WERI-Rb-1 (cell line): ENCODE results near the gene SH3RF3.
A peak's percentile ranks its signal among the peaks of the same experiment; 100 is the strongest.
"Not testable (repeated sequence)": the region's sequence is repeated elsewhere in the genome, so short reads cannot be mapped to it uniquely, and the experiment has no call there.

Source experiments
- DNase-seq: peaks from one replicate; pipeline ENCODE4 v3.0.0-alpha.2; 2020
- H3K27ac ChIP-seq: fragments of 250-450 bp; sonication (Bioruptor Pico); 2 replicates; pipeline ENCODE4 v1.5.1; 2020; ENCODE audit warnings: mild to moderate bottlenecking, moderate library complexity
- H3K27me3 ChIP-seq: fragments of 250-450 bp; sonication (Bioruptor Pico); 2 replicates; pipeline ENCODE4 v1.5.1; 2021; ENCODE audit warnings: mild to moderate bottlenecking, low read depth, moderate library complexity; ENCODE audit not compliant: insufficient read depth, severe bottlenecking
- H3K36me3 ChIP-seq: fragments of 250-450 bp; sonication (Bioruptor Pico); 2 replicates; pipeline ENCODE4 v1.5.1; 2020; ENCODE audit warnings: mild to moderate bottlenecking, moderate library complexity
- H3K4me3 ChIP-seq: 2 replicates; pipeline ENCODE4 v1.5.1; 2011; ENCODE audit warnings: low read depth, mild to moderate bottlenecking, control low read depth, low read length
- H3K9me3 ChIP-seq: fragments of 250-450 bp; sonication (Bioruptor Pico); 2 replicates; pipeline ENCODE4 v1.5.1; 2021; ENCODE audit warnings: mild to moderate bottlenecking, moderate library complexity; ENCODE audit not compliant: severe bottlenecking
- CTCF ChIP-seq: IDR thresholded peaks from 2 replicates; pipeline ENCODE4 v1.5.1; 2011; ENCODE audit warnings: low read depth, mild to moderate bottlenecking, control low read depth, inconsistent platforms, low read length

SH3RF3 gene

GRCh38 chr2:109158237-109158636, 29.2 kb downstream of the SH3RF3 start:
- TF ChIP-seq CTCF, result no peak
- no peaks in the 10 kb centered on the region for H3K36me3 ChIP-seq
- H3K27me3 ChIP-seq, result no peaks in the 10 kb centered on the region
- H3K9me3 ChIP-seq, result no peaks in the 10 kb centered on the region
- no peak for DNase-seq
- H3K4me3 ChIP-seq, result no peak overlapping the region
- no peak overlapping the region for H3K27ac ChIP-seq

DNA sequence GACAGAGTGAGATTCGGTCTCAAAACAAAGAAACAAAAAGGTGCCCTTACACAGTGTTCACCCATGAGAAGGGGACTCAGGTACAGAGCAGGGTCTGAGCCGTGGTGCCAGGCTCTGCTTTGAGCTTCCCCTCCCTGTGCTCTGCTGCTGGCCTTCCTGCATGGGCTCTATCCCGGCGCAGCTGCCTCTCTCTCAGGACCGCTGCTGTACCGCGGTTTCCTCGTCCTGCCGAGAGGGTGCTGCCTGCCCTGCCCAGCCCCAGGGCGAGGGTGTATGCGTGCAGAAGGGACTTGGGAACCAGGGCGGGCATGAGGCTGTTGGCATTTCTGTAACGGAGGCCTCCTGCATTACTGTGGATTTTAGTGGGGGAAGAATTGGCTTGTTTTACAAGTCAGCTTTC, 30.1 kb downstream of the SH3RF3 start:
- Histone ChIP-seq H3K27ac (no peak overlapping the region), H3K9me3 (no peaks in the 10 kb centered on the region), H3K4me3 (no peak overlapping the region), H3K27me3 (no peaks in the 10 kb centered on the region), H3K36me3 (no peaks in the 10 kb centered on the region)
- no peak for TF ChIP-seq CTCF
- no peak for DNase-seq

GRCh38 chr2:109160714-109161440, 31.9 kb downstream of the SH3RF3 start:
- Histone ChIP-seq H3K27ac (no peak overlapping the region), H3K4me3 (no peak overlapping the region), H3K9me3 (no peaks in the 10 kb centered on the region), H3K36me3 (no peaks in the 10 kb centered on the region), H3K27me3 (no peaks in the 10 kb centered on the region)
- TF ChIP-seq CTCF, result no peak
- DNase-seq, result peak; percentile 83

DNA sequence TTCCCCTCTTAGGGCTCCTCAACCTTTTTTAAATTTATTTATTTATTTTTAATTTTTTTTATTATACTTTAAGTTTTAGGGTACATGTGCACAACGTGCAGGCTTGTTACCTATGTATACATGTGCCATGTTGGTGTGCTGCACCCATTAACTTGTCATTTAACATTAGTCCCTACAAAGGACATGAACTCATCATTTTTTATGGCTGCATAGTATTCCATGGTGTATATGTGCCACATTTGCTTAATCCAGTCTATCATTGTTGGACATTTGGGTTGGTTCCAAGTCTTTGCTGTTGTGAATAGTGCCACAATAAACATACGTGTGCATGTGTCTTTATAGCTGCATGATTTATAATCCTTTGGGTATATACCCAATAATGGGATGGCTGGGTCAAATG, 33.4 kb downstream of the SH3RF3 start:
- not testable (repeated sequence) for H3K27me3 ChIP-seq, DNase-seq, H3K9me3 ChIP-seq, H3K36me3 ChIP-seq, H3K4me3 ChIP-seq, H3K27ac ChIP-seq

DNA sequence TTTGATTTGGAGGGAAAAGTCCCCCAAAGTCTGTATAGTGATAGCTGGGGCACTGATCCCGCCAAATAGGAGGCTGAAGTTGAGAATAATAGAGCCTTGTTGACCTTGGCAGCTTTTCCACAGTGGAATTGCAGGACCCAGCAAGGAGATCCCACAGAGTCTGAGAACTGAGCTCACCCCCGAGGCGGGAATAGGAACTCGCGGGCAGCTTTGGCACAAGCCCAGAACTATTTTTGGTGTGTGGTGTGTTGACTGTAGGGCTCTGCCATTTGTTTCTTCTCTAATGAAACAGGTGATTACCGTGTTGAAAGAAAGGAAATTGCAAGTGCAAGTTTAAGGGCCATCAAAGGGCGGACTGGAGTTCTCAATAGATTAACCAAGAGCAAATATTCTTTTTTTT, 34.0 kb downstream of the SH3RF3 start:
- Histone ChIP-seq H3K27me3 (no peaks in the 10 kb centered on the region), H3K36me3 (no peaks in the 10 kb centered on the region), H3K4me3 (no peak overlapping the region), H3K27ac (no peak overlapping the region), H3K9me3 (no peaks in the 10 kb centered on the region)
- no peak for DNase-seq
- no peak for TF ChIP-seq CTCF

DNA sequence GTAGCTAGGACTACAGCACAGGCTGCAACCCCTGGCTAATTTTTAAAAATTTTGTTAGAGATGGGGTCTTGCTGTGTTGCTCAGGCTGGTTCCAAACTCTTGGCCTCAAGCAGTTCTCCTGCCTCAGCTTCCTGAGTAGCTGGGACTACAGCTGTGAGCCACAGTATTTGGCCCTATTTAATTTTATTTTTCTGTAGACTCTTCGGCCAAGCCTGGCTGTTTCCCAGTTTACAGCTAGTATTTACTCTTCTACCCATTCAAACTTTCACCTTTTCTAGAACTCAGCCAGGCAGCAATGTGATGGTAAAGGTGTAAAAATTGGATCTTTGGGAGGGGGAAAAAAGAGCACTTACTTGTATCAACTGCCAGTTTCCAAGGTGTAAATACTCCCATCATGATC, 35.3 kb downstream of the SH3RF3 start:
- no peaks in the 10 kb centered on the region for H3K36me3 ChIP-seq
- no peak overlapping the region for H3K4me3 ChIP-seq
- TF ChIP-seq CTCF, result no peak
- no peaks in the 10 kb centered on the region for H3K9me3 ChIP-seq
- H3K27me3 ChIP-seq, result no peaks in the 10 kb centered on the region
- no peak for DNase-seq
- H3K27ac ChIP-seq, result no peak overlapping the region
